GM19023 (cell line): ENCODE measurements around the gene TSPAN18.

Source experiments
- ATAC-seq: cut with Tn5 transposase; IDR thresholded peaks from one replicate; pipeline ENCODE4 v1.9.1; 2021; ENCODE audit warnings: mild to moderate bottlenecking, moderate library complexity; ENCODE audit not compliant: unreplicated experiment

The TSPAN18 gene

DNA sequence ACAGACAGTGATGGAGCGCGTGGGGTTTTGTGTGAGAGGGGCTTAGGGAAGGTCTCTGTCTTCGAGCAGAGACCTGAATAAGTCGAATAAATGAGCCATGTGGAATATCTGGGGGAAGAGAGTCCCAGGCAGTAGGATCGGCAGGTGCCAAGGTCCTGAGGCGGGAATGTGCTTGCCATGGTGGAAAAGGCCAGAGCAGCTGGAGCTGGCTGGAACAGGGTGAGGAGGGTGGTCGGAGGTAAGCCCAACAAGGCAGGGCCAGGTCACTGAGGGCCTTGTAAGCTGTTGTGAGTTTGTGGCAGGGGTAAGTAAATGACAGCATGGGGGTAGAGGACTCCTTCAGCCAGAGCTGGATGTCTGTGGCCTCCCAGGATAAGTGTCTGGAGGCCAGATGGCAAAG, 152.7 kb downstream of the TSPAN18 start:
- no peak for ATAC-seq

DNA sequence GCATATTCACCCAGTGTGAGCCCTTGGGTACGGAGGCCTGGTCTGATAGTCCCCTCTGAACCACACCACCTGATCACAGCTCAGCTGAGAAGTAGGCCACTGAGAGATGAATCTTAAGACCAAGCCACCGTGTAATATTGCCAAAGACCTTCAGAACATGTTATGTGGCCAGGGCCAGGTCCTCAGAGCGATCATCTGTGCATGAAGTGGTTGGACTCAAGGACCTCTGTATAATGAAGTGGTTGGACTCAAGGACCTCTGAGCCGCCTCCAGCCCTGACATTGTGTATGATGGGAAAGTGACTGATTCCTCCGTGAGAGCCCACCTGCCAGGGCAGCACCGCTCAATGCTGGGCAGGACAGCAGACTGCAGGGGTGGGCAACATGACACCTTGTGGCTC, 153.7 kb downstream of the TSPAN18 start:
- no peak for ATAC-seq

DNA sequence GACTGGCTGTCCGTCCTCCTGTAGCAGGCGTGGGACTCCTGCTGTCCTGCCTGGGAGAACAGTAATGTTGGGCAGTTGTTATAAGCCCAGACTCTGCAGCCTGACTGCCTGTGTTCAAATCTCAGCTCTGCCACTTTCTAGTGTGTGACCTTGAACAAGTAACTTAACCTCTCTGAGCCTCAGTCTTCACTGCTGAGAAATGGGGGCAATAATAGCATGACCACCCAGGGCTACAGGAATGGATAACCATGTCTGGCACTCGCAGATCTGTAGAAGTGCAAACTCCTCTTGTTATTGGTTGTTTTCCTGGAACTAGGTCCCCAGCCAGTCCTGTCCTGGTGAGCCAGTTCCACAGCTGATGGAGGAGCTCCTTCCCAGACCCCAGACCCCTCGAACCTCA, 154.2 kb downstream of the TSPAN18 start:
- no peak for ATAC-seq

GRCh38 chr11:44883277-44883676, 156.5 kb downstream of the TSPAN18 start:
- no peak for ATAC-seq

DNA sequence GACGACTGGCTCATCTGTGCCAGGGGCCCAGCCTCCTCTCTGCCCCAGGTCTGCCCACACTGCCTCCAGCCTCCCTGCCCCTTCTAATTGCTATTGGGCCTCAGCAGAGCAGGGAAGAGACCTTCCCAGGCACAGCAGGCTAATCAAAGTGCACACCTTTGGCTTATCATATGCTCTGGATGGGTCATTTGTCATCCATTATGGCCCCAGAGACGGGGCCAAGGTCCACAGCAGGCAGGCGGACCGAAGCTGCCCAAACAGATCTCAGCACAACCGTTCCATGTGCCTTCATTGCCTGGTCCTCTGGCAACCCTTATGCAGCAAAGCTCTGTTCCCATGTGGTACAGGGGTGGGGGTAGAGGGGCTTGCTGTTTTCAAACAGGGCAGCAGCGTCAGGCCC, 157.3 kb downstream of the TSPAN18 start:
- ATAC-seq = no peak

DNA sequence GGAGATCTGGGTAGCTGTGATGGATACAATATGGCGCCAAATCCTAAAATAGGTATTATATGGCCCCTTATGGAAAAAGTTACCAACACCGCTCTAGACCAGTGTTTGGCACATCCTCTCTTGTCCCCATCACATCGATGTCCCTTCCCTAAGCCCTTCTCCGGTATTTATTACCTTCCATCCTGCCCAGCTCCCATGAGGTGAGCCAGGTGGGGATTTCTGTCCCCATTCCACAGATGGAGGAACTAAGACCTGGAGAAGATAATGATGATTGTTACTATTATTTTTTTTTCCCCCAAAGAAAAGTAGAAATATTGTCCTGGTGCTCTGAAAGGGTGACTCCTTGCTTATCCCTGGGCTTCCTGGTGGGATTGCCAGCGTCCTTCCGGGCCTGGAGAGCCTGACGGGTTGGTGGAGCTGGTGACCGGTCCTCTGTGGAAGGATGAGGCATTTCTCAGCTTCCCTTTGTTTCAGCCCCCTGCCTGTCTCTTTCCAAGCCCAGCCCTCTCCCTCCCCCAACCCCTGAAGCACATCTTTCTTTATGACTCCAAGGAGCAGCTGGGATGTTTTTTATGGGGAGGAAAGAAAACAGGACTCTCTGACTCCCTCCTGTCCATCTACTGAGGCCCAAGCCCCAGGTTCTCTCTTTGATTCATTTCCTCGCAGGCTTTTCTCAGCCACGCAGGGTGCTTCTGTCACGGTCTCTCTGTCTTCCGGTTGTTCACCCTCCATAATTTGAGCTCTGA, 158.5 kb downstream of the TSPAN18 start:
- no peak for ATAC-seq

GRCh38 chr11:44885919-44886789, 159.4 kb downstream of the TSPAN18 start:
- no peak for ATAC-seq

DNA sequence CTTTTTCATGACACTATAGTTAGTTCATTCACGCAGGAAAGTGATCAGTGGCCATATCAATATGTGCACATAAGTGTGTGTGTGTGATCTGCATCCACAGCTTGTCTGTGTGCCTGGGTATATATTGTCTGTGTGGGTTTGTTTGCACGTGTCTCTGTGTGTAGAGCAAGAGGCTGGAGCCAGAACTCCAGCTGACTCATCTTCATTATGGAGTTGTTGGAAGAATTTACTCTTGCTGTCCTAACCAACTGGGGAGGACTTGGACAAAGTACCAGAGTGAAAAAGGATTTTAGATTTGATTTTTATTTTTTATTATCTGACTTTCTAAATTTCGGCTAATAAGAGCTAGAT, 160.0 kb downstream of the TSPAN18 start:
- no peak for ATAC-seq

GRCh38 chr11:44887636-44888035, 160.9 kb downstream of the TSPAN18 start:
- no peak for ATAC-seq

GRCh38 chr11:44889266-44889665, 162.5 kb downstream of the TSPAN18 start:
- no peak for ATAC-seq

GRCh38 chr11:44892843-44893242, 166.1 kb downstream of the TSPAN18 start:
- no peak for ATAC-seq

DNA sequence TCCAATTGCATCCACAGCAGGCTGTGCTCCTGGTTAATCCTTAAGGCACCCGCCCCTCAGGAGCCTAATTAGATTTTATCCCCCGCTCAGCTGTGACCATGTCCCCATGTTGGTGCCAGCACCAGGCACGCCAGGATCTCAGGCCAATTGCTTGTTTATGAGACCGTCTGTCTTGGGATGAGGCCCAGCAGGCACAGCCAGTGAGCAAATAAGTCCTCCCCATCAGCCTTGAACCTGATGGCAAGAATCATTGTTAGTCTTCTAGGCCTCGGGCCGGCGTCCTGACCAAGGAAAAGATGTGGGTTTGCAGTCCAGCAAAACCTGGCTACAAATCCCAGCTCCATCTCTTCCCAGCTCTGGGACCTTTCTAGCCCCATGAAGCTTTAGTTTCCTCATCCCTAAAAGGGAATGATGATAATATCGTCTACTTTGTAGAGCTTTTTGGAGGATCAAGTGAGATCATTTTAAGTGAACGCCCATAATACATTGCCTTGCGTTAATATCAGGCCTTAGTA, 166.6 kb downstream of the TSPAN18 start:
- ATAC-seq = no peak

- ATAC-seq = peak; percentile 68
Measured at GRCh38 chr11:44893846-44894617, 167.3 kb downstream of the TSPAN18 start.

DNA sequence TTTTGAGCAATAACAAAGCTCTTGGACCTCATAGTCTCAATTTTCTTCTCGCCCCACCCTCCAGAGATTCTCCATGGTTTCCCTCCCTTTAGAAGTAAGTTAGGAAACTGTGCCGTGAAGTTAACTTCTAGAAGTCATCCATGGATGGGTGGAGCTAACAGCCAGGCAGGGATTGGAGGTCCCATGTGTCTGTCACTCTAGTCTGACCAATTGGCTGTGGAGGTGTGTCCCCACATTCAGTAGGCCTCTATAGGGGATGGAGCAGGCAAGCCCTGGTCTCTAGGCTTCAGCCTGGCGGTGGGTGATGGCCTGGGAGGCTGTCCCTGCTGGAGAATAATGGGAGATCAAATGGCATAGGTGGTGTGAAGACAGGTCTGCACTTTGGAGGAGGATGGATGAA, 173.2 kb downstream of the TSPAN18 start:
- ATAC-seq = no peak

DNA sequence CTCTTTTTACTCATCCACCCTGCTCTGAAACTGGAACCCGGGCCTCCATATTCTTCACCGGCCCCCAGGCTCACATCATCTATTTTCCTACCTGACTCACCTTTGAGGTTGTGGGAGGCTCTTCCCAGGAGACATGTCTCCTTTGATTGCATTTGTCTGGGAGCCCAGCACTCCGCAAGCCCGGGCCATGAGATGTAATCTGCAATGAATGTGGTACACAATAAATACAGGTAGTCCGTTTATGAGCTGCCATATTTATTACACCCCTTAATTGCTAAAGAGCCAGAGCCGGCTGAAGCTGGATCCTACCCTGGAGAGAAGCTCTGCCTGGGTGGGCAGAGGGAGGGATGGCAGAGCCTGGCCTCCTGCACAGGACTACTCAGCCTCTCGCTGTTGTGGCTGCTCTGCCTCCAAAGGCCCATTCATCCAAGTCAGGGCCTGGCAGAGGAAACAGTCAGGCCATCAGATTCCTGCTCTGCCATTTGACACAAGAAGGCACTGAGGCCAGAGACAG, 174.4 kb downstream of the TSPAN18 start:
- no peak for ATAC-seq

DNA sequence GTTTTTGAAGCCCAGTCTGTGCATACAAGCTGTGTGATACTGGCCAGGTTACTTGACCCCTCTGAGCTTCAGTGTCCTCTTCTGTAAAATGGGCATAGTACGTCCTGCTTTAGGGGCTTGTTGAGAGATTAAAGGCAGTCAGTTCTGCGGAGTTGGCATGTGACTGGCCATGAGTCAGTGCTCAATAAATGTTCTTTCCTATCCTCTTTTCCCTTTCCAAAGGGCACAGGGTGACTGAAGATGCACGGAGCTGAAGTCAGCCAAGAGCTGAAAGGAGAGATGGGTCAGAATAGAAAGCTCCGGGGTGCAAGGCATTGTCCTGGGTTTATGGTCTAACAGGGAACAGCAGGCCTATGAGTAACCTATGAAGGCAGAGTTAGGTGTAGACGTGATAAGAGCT, 175.0 kb downstream of the TSPAN18 start:
- ATAC-seq = no peak

GRCh38 chr11:44903035-44903434, 176.3 kb downstream of the TSPAN18 start:
- ATAC-seq = no peak

GRCh38 chr11:44903518-44903917, 176.8 kb downstream of the TSPAN18 start:
- no peak for ATAC-seq

GRCh38 chr11:44904261-44905020, 177.7 kb downstream of the TSPAN18 start:
- no peak for ATAC-seq

DNA sequence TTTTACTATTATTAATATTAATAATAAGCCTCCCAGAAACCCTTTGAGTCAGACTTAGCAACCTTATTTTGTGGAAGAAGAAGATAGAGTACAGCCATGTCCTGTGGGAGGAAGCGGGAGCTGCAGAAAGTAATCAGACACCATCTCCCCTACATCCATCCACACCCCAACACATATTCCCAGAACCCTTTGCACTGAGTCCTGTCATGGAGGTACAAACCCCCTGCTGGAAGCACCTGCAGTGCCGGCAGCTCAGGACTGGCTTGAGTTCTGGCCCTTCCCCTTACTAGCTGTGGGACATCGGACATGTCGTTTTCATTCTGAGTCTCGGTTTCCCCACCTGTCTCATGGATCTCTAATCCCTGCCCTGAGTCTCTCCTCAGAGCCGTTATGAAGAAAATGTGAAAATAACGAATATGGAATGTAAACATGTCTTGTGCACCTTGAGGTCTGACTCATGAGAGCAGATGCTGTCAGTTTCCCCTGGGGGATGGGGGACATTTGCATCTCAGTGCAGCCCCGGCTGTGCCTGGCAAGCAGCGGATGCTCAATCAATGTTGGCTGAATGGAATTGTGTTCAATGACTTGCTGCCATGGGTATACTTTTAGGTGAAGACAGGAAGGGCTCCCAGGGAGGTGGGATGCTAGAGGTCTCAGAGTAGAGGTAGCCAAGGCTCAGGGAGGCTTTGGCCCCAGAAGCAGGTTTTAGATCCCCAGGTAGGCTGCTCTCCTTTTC, 178.5 kb downstream of the TSPAN18 start:
- ATAC-seq = no peak
